H9 (cell line): ENCODE data around the gene DNMT3B. TPM values are rescaled to one million over a fixed set of nuclear protein-coding genes. Genes with fewer than 3 reads are reported as not detected.

Source experiments
- DNase-seq: peaks from one replicate; pipeline ENCODE4 v3.0.0-alpha.2; 2017
- H2AFZ ChIP-seq: one replicate; pipeline ENCODE4 v1.6.1; 2013; ENCODE audit warnings: mild to moderate bottlenecking, low read length, control low read depth, moderate library complexity
- H2AK5ac ChIP-seq: 2 replicates; pipeline ENCODE4 v1.6.1; 2013; ENCODE audit warnings: low read length, control low read depth, mixed read lengths; ENCODE audit not compliant: insufficient read length
- H2BK120ac ChIP-seq: one replicate; pipeline ENCODE4 v1.6.1; 2013; ENCODE audit warnings: low read depth, mild to moderate bottlenecking, low read length, control low read depth, inconsistent platforms; ENCODE audit not compliant: poor library complexity, severe bottlenecking
- H2BK12ac ChIP-seq: 2 replicates; pipeline ENCODE4 v1.6.1; 2013; ENCODE audit warnings: low read length, control low read depth, mixed read lengths, low read depth; ENCODE audit not compliant: insufficient read length
- H2BK15ac ChIP-seq: 2 replicates; pipeline ENCODE4 v1.6.1; 2013; ENCODE audit warnings: low read depth, low read length, control low read depth
- H2BK20ac ChIP-seq: one replicate; pipeline ENCODE4 v1.6.1; 2013; ENCODE audit warnings: low read depth, mild to moderate bottlenecking, low read length, control low read depth, inconsistent platforms; ENCODE audit not compliant: poor library complexity, severe bottlenecking
- H2BK5ac ChIP-seq: 2 replicates; pipeline ENCODE4 v1.6.1; 2013; ENCODE audit warnings: low read length, control low read depth, mixed read lengths; ENCODE audit not compliant: insufficient read length
- H3K14ac ChIP-seq: 2 replicates; pipeline ENCODE4 v1.6.1; 2013; ENCODE audit warnings: low read length, control low read depth; ENCODE audit not compliant: insufficient read depth
- H3K18ac ChIP-seq: 2 replicates; pipeline ENCODE4 v1.6.1; 2013; ENCODE audit warnings: low read depth, mild to moderate bottlenecking, mixed read lengths, low read length, control low read depth; ENCODE audit not compliant: insufficient read length
- H3K23ac ChIP-seq: 2 replicates; pipeline ENCODE4 v1.6.1; 2013; ENCODE audit warnings: low read length, control low read depth, mixed read lengths, low read depth; ENCODE audit not compliant: insufficient read length
- H3K23me2 ChIP-seq: 2 replicates; pipeline ENCODE4 v1.6.1; 2013; ENCODE audit warnings: low read depth, mild to moderate bottlenecking, mixed read lengths, low read length, control low read depth; ENCODE audit not compliant: insufficient read length, poor library complexity, severe bottlenecking
- H3K27ac ChIP-seq: 2 replicates; pipeline ENCODE4 v1.5.1; 2013; ENCODE audit warnings: low read length, control low read depth, mixed read lengths, low read depth; ENCODE audit not compliant: insufficient read length
- H3K27me3 ChIP-seq: 2 replicates; pipeline ENCODE4 v1.6.1; 2013; ENCODE audit warnings: low read length, control low read depth, inconsistent platforms; ENCODE audit not compliant: insufficient read depth
- H3K4ac ChIP-seq: 2 replicates; pipeline ENCODE4 v1.6.1; 2013; ENCODE audit warnings: low read depth, mild to moderate bottlenecking, control low read depth, inconsistent platforms, low read length, moderate library complexity
- H3K4me1 ChIP-seq: 2 replicates; pipeline ENCODE4 v1.6.1; 2013; ENCODE audit warnings: low read length, control low read depth, inconsistent platforms; ENCODE audit not compliant: insufficient read depth
- H3K4me2 ChIP-seq: 2 replicates; pipeline ENCODE4 v1.6.1; 2013; ENCODE audit warnings: low read length, control low read depth, mixed read lengths; ENCODE audit not compliant: insufficient read length, insufficient read depth
- H3K56ac ChIP-seq: 2 replicates; pipeline ENCODE4 v1.6.1; 2013; ENCODE audit warnings: low read depth, mild to moderate bottlenecking, mixed read lengths, low read length, control low read depth; ENCODE audit not compliant: insufficient read length
- H3K79me1 ChIP-seq: 2 replicates; pipeline ENCODE4 v1.6.1; 2013; ENCODE audit warnings: low read depth, mild to moderate bottlenecking, moderate library complexity, low read length, control low read depth, inconsistent platforms; ENCODE audit not compliant: insufficient read depth, poor library complexity, severe bottlenecking
- H3K79me2 ChIP-seq: 2 replicates; pipeline ENCODE4 v1.6.1; 2013; ENCODE audit warnings: low read length, control low read depth, inconsistent platforms; ENCODE audit not compliant: insufficient read depth
- H3K9ac ChIP-seq: 2 replicates; pipeline ENCODE4 v1.6.1; 2013; ENCODE audit warnings: low read length, control low read depth, mixed read lengths; ENCODE audit not compliant: insufficient read length; ENCODE audit errors: extremely low read depth
- H3K9me3 ChIP-seq: one replicate; pipeline ENCODE4 v1.6.1; 2013; ENCODE audit warnings: low read depth, low read length, inconsistent platforms; ENCODE audit not compliant: control insufficient read depth
- H3T11ph ChIP-seq: one replicate; pipeline ENCODE4 v1.6.1; 2013; ENCODE audit warnings: mild to moderate bottlenecking, low read length, control low read depth, inconsistent platforms
- H4K20me1 ChIP-seq: one replicate; pipeline ENCODE4 v1.6.1; 2013; ENCODE audit not compliant: control insufficient read depth, insufficient read length, insufficient read depth
- H4K5ac ChIP-seq: 2 replicates; pipeline ENCODE4 v1.6.1; 2013; ENCODE audit warnings: low read depth, mild to moderate bottlenecking, mixed read lengths, low read length, control low read depth; ENCODE audit not compliant: insufficient read length
- H4K8ac ChIP-seq: replicated peaks from 2 replicates; pipeline ENCODE4 v1.6.1; 2013; ENCODE audit warnings: low read length, control low read depth, mixed read lengths, low read depth; ENCODE audit not compliant: insufficient read length
- H4K91ac ChIP-seq: 2 replicates; pipeline ENCODE4 v1.6.1; 2013; ENCODE audit warnings: low read depth, mild to moderate bottlenecking, moderate library complexity, mixed read lengths, low read length, control low read depth; ENCODE audit not compliant: insufficient read length
- H3K27ac Mint-ChIP-seq, 3 experiments: 2 replicates in 2 of 3; 3 replicates in 1 of 3; pipeline ENCODE4 v1.8.0; 2020 to 2021; ENCODE audit warnings: mixed read lengths in 3 of 3, mild to moderate bottlenecking in 1 of 3, moderate library complexity in 1 of 3
- H3K27me3 Mint-ChIP-seq: 2 replicates; pipeline ENCODE4 v1.8.0; 2021; ENCODE audit warnings: low read depth, mild to moderate bottlenecking, moderate library complexity, mixed read lengths
- H3K36me3 Mint-ChIP-seq, 3 experiments: 2 replicates in 2 of 3; 3 replicates in 1 of 3; pipeline ENCODE4 v1.8.0; 2020 to 2021; ENCODE audit warnings: low read depth in 3 of 3, mixed read lengths in 3 of 3; ENCODE audit not compliant: insufficient read depth in 1 of 3
- H3K4me1 Mint-ChIP-seq, 2 experiments: 2 replicates each; pipeline ENCODE4 v1.8.0; 2020; ENCODE audit warnings: mixed read lengths in 2 of 2
- H3K4me3 Mint-ChIP-seq, 2 experiments: 2 replicates in 1 of 2; 3 replicates in 1 of 2; pipeline ENCODE4 v1.8.0; 2020 to 2021; ENCODE audit warnings: mild to moderate bottlenecking in 2 of 2, mixed read lengths in 2 of 2, moderate library complexity in 1 of 2
- H3K9me3 Mint-ChIP-seq, 2 experiments: 2 replicates in 1 of 2; 3 replicates in 1 of 2; pipeline ENCODE4 v1.8.0; 2020; ENCODE audit warnings: mild to moderate bottlenecking in 2 of 2, mixed read lengths in 2 of 2, moderate library complexity in 1 of 2
- WGBS: extraction: QIAGEN DNeasy Blood & Tissue Kit; methylation state at CpG from one replicate; pipeline ENCODE4 v1.1.7; 2013; ENCODE audit warnings: missing lambda C conversion rate, low lambda C conversion rate, mixed read lengths; ENCODE audit not compliant: insufficient read length; ENCODE audit errors: extremely low coverage; 5-methylcytosine and 5-hydroxymethylcytosine counted together
- total RNA-seq: library from RNA; stranded (reverse); gene quantifications from 2 replicates; pipeline ENCODE4 v1.2.1, GENCODE V29; 2021
- TF ChIP-seq, protein P1 (sequence below): fragments of 200-600 bp; sonication (generic); conservative IDR thresholded peaks from 3 replicates; pipeline ENCODE4 v1.8.0; 2021; ENCODE audit warnings: antibody characterized with exemption, mild to moderate bottlenecking

The DNMT3B gene
- total RNA-seq, 1 experiment from 2014 or later, result 980 TPM

DNA sequence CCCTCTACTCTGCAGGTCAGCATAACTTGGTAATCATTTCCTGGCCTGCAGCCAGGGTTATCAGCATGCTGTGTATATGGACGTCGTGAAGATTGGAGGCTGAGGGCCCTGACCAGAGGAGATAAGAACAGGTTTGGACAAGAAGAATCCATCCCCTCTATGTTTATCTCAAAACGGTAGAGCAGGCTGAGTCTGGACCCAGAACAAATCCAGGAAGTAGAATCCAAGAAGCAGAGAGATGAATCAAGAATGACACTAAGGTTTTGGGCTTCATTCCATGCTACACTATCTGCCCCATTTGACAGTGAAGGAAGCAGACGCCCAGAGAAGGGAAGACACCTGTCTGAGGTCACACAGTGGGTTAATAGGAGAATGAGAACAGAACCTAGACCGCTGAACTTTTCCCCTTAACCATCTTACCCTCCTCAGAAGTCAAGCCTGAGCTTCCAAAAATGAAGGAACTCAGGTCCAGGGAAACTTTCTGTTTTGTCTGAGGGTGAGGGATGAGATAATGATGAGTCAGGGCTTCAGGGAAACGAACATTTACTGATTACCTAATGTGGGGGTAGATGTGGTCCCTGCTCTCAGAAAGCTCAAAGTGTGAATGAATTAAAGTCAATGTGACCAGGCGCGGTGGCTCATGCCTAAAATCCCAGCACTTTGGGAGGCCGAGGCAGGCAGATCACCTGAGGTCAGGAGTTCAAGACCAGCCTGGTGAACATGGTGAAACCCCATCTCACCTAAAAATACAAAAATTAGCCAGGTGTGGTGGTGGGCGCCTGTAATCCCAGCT lies 9.5 kb upstream of the DNMT3B start:
- no peaks in the 10 kb centered on the region for H3K27me3 Mint-ChIP-seq
- Histone ChIP-seq H3K4ac (no peak overlapping the region), H3K27ac (peak overlapping the region; percentile 98), H2BK5ac (no peak overlapping the region), H4K5ac (no peak overlapping the region), H3K9me3 (no peaks in the 10 kb centered on the region), H2AK5ac (no peak overlapping the region), H4K8ac (no peak overlapping the region), H2BK12ac (peak overlapping the region; percentile 5), H2AFZ (no peak overlapping the region), H3K4me1 (peaks cover 15% of the 10 kb centered on the region; the same call in 1 of the 2 replicates), H2BK20ac (no peak overlapping the region), H4K91ac (no peak overlapping the region), H3K27me3 (no peaks in the 10 kb centered on the region), H3K23me2 (no peaks in the 10 kb centered on the region), H3K4me2 (no peak overlapping the region), H3T11ph (no peak overlapping the region), H4K20me1 (no peaks in the 10 kb centered on the region), H3K56ac (no peak overlapping the region), H2BK15ac (no peak overlapping the region), H2BK120ac (no peak overlapping the region), H3K79me2 (no peaks in the 10 kb centered on the region), H3K79me1 (no peaks in the 10 kb centered on the region), H3K23ac (no peak overlapping the region), H3K18ac (no peak overlapping the region), H3K9ac (no peak overlapping the region), H3K14ac (0 out of 2 replicates have a peak overlapping the region, but pooled peaks have one; percentile 38)
- H3K27ac Mint-ChIP-seq, result peak overlapping the region; percentile 65 to 98 (median 83)
- H3K4me1 Mint-ChIP-seq, result peaks cover 74 to 75% of the 10 kb centered on the region in 2 experiments
- DNase-seq, result no peak
- TF ChIP-seq, protein P1, sequence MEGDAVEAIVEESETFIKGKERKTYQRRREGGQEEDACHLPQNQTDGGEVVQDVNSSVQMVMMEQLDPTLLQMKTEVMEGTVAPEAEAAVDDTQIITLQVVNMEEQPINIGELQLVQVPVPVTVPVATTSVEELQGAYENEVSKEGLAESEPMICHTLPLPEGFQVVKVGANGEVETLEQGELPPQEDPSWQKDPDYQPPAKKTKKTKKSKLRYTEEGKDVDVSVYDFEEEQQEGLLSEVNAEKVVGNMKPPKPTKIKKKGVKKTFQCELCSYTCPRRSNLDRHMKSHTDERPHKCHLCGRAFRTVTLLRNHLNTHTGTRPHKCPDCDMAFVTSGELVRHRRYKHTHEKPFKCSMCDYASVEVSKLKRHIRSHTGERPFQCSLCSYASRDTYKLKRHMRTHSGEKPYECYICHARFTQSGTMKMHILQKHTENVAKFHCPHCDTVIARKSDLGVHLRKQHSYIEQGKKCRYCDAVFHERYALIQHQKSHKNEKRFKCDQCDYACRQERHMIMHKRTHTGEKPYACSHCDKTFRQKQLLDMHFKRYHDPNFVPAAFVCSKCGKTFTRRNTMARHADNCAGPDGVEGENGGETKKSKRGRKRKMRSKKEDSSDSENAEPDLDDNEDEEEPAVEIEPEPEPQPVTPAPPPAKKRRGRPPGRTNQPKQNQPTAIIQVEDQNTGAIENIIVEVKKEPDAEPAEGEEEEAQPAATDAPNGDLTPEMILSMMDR, result no peak
- no CpG with 5 or more reads among the region's 10 CpGs for WGBS
- H3K4me3 Mint-ChIP-seq, result peak overlapping the region in 1 of 2 experiments; percentile 7; a peak in 2 of 5 replicates
- no peaks in the 10 kb centered on the region; a peak in 1 of 5 replicates for H3K9me3 Mint-ChIP-seq
- H3K36me3 Mint-ChIP-seq, result no peaks in the 10 kb centered on the region
